Astrocyte (in vitro differentiated cells and primary cell): ENCODE data around the gene C19orf12. TPM values are rescaled to one million over a fixed set of nuclear protein-coding genes. Genes with fewer than 3 reads are reported as not detected.

Experiments
- DNase-seq: peaks from one replicate; pipeline ENCODE4 v3.0.0-alpha.2; 2010; ENCODE audit warnings: low read depth
- FAIRE-seq: peaks from 2 replicates; lab custom pipeline; 2011; peaks lifted over from hg19 to GRCh38; lab: Jason Lieb, UNC
- H2AFZ ChIP-seq: 2 replicates; pipeline ENCODE4 v1.6.0; 2012; ENCODE audit warnings: low read depth, low read length, inconsistent platforms
- H3K27ac ChIP-seq: 2 replicates; pipeline ENCODE4 v1.5.1; 2011; ENCODE audit warnings: low read depth, low read length, inconsistent platforms
- H3K27me3 ChIP-seq: 2 replicates; pipeline ENCODE4 v1.6.0; 2011; ENCODE audit warnings: low read length, inconsistent platforms; ENCODE audit not compliant: insufficient read depth
- H3K36me3 ChIP-seq: 2 replicates; pipeline ENCODE4 v1.5.1; 2011; ENCODE audit warnings: low read length, inconsistent platforms; ENCODE audit not compliant: insufficient read depth
- H3K4me1 ChIP-seq: 2 replicates; pipeline ENCODE4 v1.5.1; 2011; ENCODE audit warnings: low read length, inconsistent platforms; ENCODE audit not compliant: insufficient read depth
- H3K4me2 ChIP-seq: 2 replicates; pipeline ENCODE4 v1.6.0; 2012; ENCODE audit warnings: low read length, inconsistent platforms
- H3K4me3 ChIP-seq: 2 replicates; pipeline ENCODE4 v1.5.1; 2011; ENCODE audit warnings: low read depth, mild to moderate bottlenecking, low read length, inconsistent platforms; ENCODE audit not compliant: insufficient read depth
- H3K79me2 ChIP-seq: 2 replicates; pipeline ENCODE4 v1.6.0; 2012; ENCODE audit warnings: mild to moderate bottlenecking, low read length, inconsistent platforms; ENCODE audit not compliant: insufficient read depth
- H3K9ac ChIP-seq: 2 replicates; pipeline ENCODE4 v1.6.0; 2012; ENCODE audit warnings: mild to moderate bottlenecking, low read length, inconsistent platforms
- H3K9me3 ChIP-seq: 2 replicates; pipeline ENCODE4 v1.5.1; 2012; ENCODE audit warnings: low read depth, mild to moderate bottlenecking, low read length, inconsistent platforms; ENCODE audit not compliant: insufficient read depth
- H4K20me1 ChIP-seq: 2 replicates; pipeline ENCODE4 v1.6.0; 2012; ENCODE audit warnings: low read length, inconsistent platforms; ENCODE audit not compliant: insufficient read depth
- H3K27ac Mint-ChIP-seq: one replicate; pipeline ENCODE4 v1.8.0; 2021; ENCODE audit warnings: mild to moderate bottlenecking, mixed read lengths; ENCODE audit not compliant: unreplicated experiment
- H3K27me3 Mint-ChIP-seq: one replicate; pipeline ENCODE4 v1.8.0; 2021; ENCODE audit warnings: low read depth, mixed read lengths; ENCODE audit not compliant: unreplicated experiment
- H3K36me3 Mint-ChIP-seq: one replicate; pipeline ENCODE4 v1.8.0; 2021; ENCODE audit warnings: low read depth, mixed read lengths; ENCODE audit not compliant: unreplicated experiment
- H3K4me1 Mint-ChIP-seq: one replicate; pipeline ENCODE4 v1.8.0; 2021; ENCODE audit warnings: low read depth, mixed read lengths; ENCODE audit not compliant: unreplicated experiment
- H3K4me3 Mint-ChIP-seq: one replicate; pipeline ENCODE4 v1.8.0; 2021; ENCODE audit warnings: mild to moderate bottlenecking, moderate library complexity, mixed read lengths; ENCODE audit not compliant: unreplicated experiment
- H3K9me3 Mint-ChIP-seq: one replicate; pipeline ENCODE4 v1.8.0; 2021; ENCODE audit warnings: mild to moderate bottlenecking, mixed read lengths; ENCODE audit not compliant: unreplicated experiment
- CTCF ChIP-seq: IDR thresholded peaks from 2 replicates; pipeline ENCODE4 v1.5.1; 2011; ENCODE audit warnings: low read depth, mild to moderate bottlenecking, inconsistent platforms, low read length, moderate library complexity; ENCODE audit not compliant: insufficient read depth
- EZH2 ChIP-seq: IDR thresholded peaks from 2 replicates; pipeline ENCODE4 v1.6.1; 2012; ENCODE audit warnings: mild to moderate bottlenecking, low read length, inconsistent platforms; ENCODE audit not compliant: insufficient read depth
- total RNA-seq: library from RNA; stranded (reverse); gene quantifications from 2 replicates; pipeline ENCODE4 v1.2.1, GENCODE V29; 2021

The C19orf12 gene
- total RNA-seq, 1 donor from 2014 or later: 38.7 TPM

GRCh38 chr19:29665826-29666577 is 49.1 kb downstream of the C19orf12 start:
- peak overlapping the region; percentile 58 for H2AFZ ChIP-seq
- Mint-ChIP-seq H3K27ac (peak overlapping the region; percentile 85), H3K9me3 (no peaks in the 10 kb centered on the region), H3K36me3 (peaks cover 11% of the 10 kb centered on the region), H3K4me1 (peaks cover 39% of the 10 kb centered on the region), H3K4me3 (peak overlapping the region; percentile 88), H3K27me3 (no peaks in the 10 kb centered on the region)
- H4K20me1 ChIP-seq: peaks cover 15% of the 10 kb centered on the region
- peaks cover 3% of the 10 kb centered on the region for H3K79me2 ChIP-seq
- peak overlapping the region; percentile 78 for H3K9ac ChIP-seq
- H3K36me3 ChIP-seq: no peaks in the 10 kb centered on the region
- H3K27me3 ChIP-seq: no peaks in the 10 kb centered on the region
- DNase-seq (peak; percentile 58), FAIRE-seq (no peak)
- H3K4me2 ChIP-seq: peak overlapping the region; percentile 82
- H3K9me3 ChIP-seq: no peaks in the 10 kb centered on the region
- TF ChIP-seq CTCF: no peak
- no peak for TF ChIP-seq EZH2
- peaks cover 51% of the 10 kb centered on the region for H3K4me1 ChIP-seq
- H3K4me3 ChIP-seq: peak overlapping the region; percentile 65
- H3K27ac ChIP-seq: peak overlapping the region; percentile 34

GRCh38 chr19:29665215-29665825 is 49.7 kb downstream of the C19orf12 start, which contains the start of gene PLEKHF1:
Gene PLEKHF1 (plus strand): TSS chr19:29665461. CDS start chr19:29673840, 8,379 bp downstream.
- TF ChIP-seq EZH2 (no peak), CTCF (no peak)
- Mint-ChIP-seq H3K27me3 (no peaks in the 10 kb centered on the region), H3K36me3 (peaks cover 10% of the 10 kb centered on the region), H3K4me1 (peaks cover 42% of the 10 kb centered on the region), H3K27ac (peak within 1 kb of the TSS; percentile 91), H3K9me3 (no peaks in the 10 kb centered on the region), H3K4me3 (peak within 1 kb of the TSS; percentile 88)
- no peaks in the 10 kb centered on the region for H3K9me3 ChIP-seq
- H2AFZ ChIP-seq: peak within 1 kb of the TSS; percentile 58
- peak within 1 kb of the TSS; percentile 34 for H3K27ac ChIP-seq
- DNase-seq: peak; percentile 35
- no peak for FAIRE-seq
- peaks cover 15% of the 10 kb centered on the region for H4K20me1 ChIP-seq
- no peaks in the 10 kb centered on the region for H3K27me3 ChIP-seq
- H3K4me3 ChIP-seq: peak within 1 kb of the TSS; percentile 65
- H3K79me2 ChIP-seq: peaks cover 3% of the 10 kb centered on the region
- H3K4me1 ChIP-seq: peaks cover 53% of the 10 kb centered on the region
- H3K4me2 ChIP-seq: peak within 1 kb of the TSS; percentile 82
- H3K9ac ChIP-seq: peak within 1 kb of the TSS; percentile 78
- no peaks in the 10 kb centered on the region for H3K36me3 ChIP-seq
